Activated effector memory CD4-positive, alpha-beta T cell treated with anti-CD3 and anti-CD28 coated beads, Interleukin-2, amount 50 U/mL, for 16 hours (primary cell): ENCODE results near the gene PDXP.
"Not testable (repeated sequence)": the region's sequence is repeated elsewhere in the genome, so short reads cannot be mapped to it uniquely, and the experiment has no call there.

ENCODE experiments used
- DNase-seq: peaks from one replicate; pipeline ENCODE4 v3.0.0-alpha.2; 2020

PDXP gene

DNA sequence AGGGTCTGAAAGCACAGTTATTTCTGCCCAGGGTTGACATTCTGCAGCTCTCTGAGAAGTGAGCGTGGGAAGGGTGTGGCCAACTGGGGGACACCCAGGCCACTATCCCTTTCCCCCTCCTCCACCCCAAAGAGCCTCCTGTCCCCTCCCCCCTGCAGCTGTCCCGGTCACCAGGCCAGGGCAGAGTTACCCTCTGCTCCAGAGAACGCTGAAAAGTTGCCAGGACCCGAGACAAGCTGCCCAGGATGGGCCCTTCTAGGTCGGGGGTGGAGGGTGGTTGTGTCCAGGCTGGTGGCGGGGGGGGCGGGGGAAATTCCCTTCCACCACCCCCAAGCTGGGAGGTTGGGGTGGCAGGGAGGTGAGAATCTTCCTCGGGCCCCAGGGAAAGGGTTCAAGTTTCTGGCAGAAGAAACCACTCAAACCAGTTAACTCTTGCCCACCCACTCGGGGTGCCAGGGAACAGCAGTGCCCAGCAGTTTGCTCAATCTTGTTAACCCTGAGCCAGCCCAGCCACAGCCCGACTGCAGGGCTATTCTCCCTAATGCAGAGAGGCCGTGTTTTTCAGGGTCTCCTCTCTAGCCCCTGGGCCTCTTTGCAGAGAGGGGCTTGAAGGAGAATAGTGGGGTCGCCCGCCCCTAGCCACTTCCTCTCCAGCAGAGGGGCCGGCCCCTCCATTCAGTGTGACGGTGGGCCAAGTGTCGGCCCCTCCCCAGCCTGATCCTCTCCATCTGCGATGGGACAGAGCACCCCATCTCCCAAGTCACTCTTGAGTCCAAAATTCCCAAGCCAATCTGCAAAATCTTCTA is 17.6 kb downstream of the PDXP start:
- peak; percentile 75 for DNase-seq

DNA sequence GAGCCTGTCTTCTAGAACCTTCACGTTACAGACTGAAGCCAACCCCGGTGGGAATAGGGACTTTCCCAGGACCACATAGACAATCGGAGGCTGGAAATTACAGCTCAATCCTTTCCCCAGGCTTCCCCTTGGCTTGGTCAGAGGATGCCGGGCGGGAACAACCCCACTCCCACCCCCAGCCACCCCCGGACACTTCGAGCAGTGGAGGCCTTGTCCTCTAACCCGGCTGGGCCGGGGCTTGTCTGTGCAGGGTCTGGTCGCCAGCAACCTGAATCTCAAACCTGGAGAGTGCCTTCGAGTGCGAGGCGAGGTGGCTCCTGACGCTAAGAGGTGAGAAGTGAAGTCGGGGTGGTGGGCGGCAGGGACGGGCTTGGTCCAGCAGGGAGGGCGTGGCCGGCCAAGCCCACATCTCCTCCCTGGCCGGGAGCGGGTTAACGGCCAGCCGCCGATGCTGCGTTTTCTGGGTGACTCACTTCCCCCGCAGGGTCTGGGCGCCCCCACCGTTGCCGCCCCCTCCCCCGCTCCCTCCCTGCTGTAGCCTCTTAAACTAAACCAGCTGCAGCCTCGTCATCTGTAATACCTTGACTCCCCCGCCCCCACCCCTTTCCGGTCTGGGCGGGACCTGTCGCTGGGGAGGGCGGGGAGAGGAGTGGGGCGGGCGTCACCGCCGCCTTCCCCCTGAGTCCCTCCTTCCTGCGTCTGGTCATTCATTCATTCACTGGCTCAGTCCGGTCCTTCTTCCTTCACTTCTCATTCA is 18.4 kb downstream of the PDXP start:
- DNase-seq = peak; percentile 97

DNA sequence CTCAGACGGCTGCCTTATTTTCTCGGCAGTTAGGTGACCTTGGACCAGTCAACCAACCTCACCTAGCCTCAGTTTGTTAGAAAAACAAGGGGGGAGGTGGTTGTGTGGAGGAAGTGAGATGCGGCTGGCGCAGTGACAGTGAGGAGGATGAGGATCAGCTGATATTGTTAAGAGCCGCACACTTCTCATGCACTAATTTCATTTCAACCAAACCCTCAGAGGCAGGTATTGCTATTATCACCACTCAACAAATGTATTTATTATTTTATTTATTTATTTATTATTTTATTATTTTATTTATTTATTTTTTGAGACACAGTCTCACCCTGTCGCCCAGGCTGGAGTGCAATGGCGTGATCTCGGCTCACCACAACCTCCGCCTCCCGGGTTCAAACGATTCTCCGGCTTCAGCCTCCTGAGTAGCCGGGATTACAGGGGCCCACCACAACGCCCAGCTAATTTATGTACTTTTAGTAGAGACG is 19.0 kb downstream of the PDXP start:
- DNase-seq = no peak

DNA sequence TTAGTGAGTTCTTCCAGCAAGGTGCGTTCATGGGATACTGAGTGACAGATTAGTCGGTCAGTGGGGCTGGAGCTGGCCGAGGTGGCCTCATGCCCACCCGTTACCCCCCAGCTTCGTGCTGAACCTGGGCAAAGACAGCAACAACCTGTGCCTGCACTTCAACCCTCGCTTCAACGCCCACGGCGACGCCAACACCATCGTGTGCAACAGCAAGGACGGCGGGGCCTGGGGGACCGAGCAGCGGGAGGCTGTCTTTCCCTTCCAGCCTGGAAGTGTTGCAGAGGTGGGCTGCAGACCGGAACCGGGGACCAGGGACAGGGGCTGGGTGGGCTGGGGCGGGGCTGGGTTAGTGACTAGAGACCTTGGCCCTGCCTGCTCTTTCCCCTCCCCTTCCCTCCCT is 19.8 kb downstream of the PDXP start:
- DNase-seq = no peak

DNA sequence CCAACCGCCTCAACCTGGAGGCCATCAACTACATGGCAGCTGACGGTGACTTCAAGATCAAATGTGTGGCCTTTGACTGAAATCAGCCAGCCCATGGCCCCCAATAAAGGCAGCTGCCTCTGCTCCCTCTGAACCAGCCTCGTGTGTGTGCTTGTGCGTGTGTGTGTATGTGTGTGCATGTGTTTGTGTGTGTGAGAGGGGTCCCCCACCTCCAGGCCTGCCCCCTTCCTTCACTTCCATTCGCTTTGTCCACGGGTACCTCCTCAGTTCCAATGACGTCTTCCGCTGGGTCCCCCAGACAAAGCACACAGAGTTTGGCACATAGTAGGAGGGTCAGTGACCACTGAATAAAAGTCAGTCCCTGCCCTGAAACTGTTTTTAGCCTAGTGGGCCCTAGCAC is 21.1 kb downstream of the PDXP start:
- no peak for DNase-seq

DNA sequence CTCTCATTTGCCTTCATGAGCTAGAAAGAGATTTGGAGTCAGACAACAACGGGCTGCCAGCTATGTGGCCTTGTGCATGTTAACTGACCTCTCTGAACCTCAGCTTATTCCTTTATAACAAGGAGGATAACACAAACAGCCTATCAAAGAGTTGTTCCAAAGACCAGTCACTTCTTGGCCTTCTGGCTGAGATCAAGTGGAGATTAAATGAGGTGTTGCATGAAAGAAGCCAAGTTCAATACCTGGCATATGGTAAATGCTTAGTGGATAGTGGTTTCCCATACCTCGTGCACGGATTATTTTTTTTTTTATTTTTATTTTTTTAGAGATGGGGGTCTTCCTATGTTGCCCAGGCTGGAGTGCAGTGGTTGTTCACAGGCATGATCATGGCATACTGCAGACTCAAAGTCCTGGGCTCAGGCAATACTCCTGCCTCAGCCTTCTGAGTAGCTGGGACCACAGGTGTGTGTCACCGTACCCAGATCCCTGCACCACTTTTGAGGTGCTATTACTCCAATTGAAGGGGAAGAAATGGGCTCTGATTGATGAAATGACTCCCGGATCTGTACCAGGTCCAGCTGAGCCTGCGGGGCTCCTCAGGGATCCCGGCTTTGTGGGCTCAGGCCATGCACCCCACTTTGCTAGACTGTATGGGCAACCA is 21.8 kb downstream of the PDXP start:
- DNase-seq = no peak

DNA sequence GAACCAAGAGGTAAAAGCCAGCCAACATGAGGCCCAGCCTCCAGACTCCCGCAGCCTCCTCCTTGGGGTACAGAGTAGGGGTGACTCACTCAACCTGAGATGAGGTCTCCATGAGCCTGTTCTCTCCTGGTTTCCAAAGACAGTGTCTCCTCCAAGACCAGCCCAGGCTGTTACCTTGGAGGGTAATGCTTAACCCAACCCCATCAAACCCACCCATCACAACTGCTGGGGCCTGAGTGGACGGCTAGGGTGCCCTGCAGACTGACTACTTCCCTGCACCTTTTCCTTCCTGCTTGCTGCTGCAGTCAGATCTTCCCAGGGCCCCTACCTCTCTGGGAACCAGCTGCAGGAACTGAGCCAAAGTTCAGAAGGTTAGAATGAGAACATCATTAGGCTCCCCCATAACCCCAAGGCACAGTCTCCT is 22.5 kb downstream of the PDXP start:
- no peak for DNase-seq

DNA sequence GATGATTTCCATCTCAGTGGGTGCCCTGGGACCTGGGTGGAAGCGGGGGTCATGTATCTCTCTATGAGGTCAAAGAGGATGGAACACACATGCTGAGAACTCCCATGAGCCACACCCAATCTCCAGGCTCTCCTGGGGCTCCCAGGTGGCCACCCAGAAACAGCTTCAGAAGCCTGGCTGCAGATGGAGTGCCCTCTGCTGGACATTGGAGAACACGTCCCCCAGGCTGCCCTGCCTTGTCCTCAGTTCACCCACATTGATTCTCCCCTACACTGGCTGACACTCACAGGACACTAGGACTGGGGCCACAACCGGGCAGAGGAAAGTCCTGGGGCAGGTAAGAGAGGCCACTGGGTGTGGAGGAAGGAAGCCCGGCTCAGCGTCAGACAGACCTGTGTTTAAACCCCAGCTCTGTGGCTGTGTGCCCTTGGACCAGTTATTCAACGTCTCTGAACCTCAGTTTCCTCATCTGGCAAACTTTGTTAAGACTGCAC is 23.1 kb downstream of the PDXP start:
- peak; percentile 89 for DNase-seq

DNA sequence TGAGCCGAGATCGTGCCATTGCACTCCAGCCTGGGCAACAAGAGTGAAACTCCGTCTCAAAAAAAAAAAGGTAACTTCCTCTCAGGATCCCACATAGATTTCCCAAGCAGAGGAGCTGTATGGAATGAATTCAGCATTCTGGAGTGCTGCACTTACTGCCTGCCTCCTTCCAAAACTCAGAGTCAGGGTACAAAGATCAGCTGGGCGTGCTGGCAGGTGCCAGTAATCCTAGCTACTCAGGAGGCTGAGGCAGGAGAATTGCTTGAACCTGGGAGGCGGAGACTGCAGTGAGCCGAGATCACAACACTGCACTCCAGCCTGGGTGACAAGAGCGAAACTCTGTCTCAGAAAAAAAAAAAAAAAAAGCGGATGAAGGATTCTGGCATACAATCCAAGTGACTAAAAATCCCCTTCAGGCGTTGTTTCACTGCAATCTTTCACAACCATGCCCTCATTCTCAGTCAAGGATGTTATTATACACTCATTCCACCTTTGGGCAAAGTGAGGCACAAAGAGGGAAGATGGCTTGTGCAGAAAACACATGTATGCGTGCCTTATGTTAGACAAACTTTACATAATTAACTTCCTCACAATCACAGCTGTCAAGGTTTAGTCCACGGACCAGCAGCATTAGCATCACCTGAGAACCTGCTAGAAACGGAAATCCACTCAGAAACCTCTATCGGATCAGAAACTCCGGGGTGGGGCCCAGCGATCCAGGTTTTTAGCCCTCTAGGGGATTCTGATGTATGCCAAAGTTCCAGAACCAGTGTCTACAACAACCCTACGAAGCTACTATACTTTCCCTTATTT is 26.5 kb downstream of the PDXP start:
- DNase-seq = no peak

DNA sequence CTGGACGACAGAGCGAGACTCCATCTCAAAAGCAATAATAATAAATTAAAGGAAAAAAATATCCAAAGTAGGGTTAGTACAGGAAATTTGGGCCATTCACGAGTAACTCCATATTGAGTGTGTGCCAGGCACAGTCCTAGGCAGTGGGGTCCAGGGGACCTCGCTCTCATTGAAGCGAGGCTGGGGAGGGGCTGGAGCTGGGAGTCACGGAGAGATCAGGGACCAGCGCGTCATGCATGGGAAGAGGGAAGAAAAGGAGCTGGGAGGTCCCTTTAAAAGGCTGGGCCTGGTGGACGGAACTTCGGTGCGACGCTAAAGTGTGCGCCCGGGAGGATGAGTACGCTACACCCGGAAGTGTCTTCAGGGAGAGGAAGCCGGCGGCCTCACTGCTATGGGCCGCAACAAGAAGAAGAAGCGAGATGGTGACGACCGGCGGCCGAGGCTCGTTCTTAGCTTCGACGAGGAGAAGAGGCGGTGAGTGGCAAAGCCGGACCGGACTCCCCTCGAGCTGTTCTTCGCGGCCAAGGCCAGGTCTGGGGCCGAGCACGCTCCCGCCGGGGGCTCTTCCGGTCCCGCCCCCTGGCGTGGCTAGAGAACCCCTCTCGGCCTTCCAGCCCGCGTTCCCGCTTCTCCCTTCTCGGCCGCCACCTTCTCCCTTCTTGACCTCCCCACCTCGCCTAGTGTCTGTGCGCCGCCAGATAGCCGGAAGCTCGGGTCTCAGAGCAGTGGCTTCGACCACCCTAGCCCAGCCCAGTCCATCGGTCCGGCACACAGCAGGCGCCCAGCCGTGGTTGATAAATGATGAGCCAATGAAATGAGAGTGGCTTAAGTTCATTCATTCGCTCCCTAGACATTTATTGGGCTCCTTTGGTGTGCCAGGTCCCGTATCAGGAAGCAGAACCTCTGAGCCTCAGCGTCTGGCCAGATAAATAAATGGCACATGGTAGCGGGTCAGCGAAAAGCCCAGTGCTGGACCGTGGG is 27.8 kb downstream of the PDXP start, which contains the start of gene NOL12:
NOL12 (plus strand) TSS at position 342 of the 981 bp plus-strand sequence; CDS start at position 392, 50 bp downstream.
- DNase-seq = peak; percentile 92

DNA sequence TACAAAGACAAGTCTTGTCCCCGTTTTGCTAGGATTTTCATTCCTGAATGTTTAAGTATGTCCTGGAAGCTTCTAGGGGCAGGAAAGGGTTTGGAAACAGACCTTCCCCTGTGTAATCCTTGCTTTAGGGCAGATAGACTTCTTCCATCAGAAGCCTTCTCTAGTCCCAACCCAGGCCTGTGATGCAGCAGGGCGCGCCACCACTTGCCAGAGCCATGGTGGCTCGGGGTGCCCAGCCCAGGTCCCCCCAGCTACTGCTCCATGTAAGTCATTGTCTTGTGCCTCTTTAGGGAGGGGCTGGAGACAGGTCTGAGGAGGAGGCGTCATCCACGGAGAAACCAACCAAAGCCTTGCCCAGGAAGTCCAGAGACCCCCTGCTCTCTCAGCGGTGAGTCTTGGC is 31.9 kb downstream of the PDXP start:
- DNase-seq = no peak

DNA sequence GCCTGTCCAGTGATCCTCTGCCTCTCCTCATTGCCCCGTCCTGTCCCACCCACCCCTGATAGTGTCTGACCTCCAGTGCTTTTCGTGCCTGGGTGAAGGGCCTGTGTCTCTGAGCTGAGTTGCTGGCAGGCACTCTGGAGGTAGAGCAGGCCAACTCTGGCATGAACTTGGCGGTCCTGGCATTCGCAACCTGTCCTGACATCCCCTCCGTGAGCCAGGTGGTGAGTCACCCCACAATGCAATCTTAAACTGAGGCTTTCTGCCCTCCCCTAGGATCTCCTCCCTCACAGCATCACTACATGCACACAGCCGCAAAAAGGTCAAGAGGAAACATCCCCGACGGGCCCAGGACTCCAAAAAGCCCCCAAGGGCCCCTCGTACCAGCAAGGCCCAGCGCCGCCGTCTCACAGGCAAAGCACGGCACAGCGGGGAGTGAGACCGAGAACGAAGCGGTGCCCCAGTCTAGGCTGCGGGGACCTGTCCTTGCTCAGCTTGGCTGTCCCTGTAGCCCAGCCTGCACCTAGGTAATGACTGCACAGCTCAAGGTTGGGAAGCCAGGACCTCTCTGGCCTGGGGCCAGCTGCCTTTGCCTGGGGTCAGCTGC is 32.5 kb downstream of the PDXP start:
- no peak for DNase-seq

DNA sequence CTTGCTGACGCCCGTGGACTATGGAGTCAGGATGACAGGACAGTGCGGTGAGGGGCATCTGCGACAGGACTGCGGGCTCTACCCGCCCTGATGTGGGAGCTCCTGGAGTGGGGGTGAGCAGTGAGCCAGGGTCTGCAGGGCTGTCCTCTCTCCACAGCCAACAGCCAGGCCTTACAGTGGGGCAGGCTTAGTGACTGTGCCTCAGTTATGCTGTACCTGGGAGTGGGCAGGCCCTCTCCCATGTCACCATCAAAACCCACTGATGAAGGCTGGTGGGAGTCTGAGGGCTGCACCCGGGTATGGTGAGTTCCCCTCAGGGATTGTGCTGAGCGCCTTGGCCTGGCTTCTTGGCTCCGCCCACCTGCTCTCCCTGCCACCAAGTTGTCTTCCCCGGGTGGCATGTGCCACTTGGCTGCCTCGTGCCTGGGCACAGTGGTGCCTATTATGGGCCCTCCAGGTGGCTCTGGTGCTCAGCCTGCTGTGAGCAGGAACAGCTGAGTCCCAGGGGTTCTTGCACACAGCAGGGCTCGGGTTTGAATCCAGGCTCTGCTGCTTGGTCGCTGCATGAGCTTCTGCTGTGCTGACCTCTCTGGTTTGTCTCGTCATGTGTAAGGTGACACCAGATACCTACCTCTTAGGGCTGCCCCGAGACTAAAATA is 34.2 kb downstream of the PDXP start:
- no peak for DNase-seq

DNA sequence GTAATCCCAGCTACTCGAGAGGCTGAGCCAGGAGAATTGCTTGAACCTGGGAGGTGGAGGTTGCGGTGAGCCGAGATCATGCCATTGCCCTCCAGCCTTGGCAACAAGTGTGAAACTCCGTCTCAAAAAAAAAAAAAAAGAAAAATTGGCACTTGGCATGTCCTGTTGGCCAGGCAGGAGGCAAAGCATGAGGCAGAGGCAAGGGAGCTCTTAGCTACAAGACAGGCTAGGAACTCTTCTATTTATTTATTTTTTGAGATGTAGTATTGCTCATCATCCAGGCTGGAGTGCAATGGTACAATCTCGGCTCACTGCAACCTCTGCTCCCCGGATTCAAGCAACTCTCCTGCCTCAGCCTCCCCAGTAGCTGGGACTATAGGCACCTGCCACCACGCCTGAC is 35.6 kb downstream of the PDXP start:
- not testable (repeated sequence) for DNase-seq

DNA sequence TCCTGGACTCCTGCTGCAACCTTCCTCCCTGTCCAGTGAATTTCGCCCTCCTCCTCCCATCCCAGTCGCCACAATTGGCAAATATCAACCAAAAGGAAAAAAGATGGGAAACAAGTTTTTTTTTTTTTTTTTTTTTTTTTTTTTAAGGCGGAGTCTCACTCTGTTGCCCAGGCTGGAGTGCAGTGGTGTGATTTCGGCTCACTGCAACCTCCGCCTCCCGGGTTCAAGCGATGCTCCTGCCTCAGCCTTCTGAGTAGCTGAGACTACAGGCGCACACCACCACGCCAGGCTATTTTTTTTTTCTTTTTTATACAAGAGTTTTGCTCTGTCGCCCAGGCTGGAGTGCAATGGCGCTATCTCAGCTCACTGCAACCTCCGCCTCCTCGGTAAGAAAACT is 37.7 kb downstream of the PDXP start:
- not testable (repeated sequence) for DNase-seq

DNA sequence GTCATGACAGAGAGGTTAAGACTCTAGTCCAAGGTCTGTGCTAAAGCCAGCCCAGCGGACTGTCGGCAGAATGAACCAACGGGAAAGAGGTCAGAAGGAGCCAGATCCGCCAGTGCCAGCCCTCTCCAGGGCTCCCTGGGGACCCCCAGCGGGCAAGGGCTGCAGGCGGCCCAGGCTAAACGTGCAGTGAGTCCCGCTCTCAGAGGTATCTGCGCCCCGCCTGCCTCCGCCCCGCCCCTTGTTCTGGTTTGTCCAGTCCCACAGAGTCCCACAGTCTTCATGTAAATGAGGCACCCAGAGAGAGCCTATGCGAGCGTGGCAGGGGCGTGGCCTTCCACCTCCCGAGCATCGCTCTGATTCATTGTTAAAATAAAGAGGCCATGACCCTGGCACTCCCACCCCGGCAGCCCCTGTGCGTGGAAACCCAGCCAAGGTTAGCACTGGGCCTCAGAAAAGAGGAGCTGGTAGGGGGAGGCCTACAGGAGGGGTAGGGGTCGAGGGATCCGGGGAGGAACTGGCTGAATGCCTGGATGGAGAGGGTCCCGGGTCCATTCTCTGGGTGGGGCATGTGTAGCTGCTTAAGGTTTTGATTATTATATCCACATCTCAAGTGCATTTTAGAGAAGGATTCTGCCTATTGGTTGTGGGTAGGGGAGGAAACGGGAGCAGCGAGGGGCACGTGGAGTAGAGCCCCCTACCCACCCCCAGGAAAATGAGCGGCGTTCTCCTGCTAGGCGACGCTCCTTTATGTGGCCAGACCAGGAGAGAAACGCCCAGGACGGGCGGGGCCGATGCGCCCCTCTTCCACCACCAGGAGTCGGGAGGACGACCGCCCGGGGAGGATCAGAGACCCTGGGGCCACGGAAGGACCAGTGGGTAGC is 38.4 kb downstream of the PDXP start, which contains the start of gene TRIOBP:
TRIOBP (plus strand) TSS at position 392 of the 881 bp plus-strand sequence. CDS start 4,318 bp downstream, outside the sequence.
- peak; percentile 92 for DNase-seq

DNA sequence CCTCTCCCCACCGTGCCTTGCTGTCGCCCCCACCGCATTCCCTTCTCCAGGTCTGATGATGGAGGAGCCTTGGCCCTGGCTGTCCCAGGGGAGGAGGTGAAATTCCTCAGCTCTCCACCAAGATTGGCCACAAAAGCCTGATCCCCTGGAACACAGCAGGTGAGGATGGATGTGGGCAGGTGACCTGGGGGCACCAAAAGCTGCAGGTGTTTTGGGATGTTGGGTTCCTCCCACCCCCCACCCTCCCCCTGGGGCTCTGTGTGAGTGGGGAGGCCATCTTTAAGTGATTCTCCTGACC is 39.0 kb downstream of the PDXP start:
- no peak for DNase-seq

DNA sequence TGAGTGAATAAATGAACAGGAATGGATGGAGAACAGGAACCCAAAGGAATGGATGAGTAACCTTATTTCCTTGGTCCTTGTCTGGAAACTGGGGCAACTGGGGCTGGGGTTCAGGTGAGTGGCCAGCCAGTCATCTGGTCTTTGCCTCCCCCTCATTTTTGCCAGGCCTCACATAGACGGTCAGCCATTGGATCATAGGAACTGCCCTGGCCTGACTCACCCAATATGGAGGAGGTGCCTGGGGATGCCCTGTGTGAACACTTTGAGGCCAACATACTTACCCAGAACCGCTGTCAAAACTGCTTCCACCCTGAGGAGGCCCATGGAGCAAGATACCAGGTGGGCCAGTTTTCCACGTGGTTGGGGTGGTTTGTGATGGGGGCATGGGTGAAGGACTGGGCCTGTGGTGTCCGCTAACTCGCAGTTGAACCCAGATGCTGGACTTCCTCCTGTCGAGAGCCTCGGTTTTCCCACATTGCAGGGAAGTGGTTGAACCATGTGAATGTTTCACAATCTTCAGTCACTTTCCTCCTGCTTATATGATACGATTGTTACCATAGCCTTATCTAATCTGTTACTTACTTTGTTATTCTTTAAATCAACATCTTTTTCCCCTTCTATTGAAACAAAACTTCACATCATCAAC is 42.7 kb downstream of the PDXP start:
- no peak for DNase-seq

DNA sequence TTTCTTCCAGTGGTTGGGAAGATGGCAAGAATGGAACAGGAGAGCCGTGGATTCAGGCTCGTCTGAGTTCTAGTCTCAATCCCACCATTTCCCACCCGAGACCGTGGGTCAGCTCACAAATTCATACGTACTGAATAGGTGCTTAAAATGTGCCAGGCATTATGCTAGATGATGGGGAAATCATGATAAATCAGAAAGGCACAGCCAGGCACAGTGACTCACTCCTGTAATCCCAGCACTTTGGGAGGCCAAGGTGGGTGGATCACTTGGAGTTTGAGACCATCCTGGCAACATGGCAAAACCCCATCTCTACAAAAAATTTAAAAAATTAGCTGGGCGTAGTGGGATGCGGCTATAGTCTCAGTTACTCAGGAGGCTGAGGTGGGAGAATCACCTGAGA is 45.4 kb downstream of the PDXP start:
- no peak for DNase-seq
